HepG2 (cell line): Measurements from ENCODE around the gene BRCA1. TPM values are rescaled to one million over a fixed set of nuclear protein-coding genes. Genes with fewer than 3 reads are reported as not detected.

ENCODE experiments used
- CENPX ChIP-seq: sonication (generic); formaldehyde crosslinking; IDR thresholded peaks from 2 replicates; pipeline ENCODE4 v1.9.0; 2021; ENCODE audit warnings: mild to moderate bottlenecking, missing genetic modification reagents, moderate library complexity
- ELF4 ChIP-seq: sonication (generic); formaldehyde crosslinking; IDR thresholded peaks from 2 replicates; pipeline ENCODE4 v1.5.0; 2020; ENCODE audit warnings: missing genetic modification reagents, mild to moderate bottlenecking, moderate library complexity, borderline replicate concordance
- FOXM1 ChIP-seq: sonication (generic); formaldehyde crosslinking; IDR thresholded peaks from 2 replicates; pipeline ENCODE4 v1.5.0; 2020; ENCODE audit warnings: missing genetic modification reagents
- HBP1 ChIP-seq: IDR thresholded peaks from 2 replicates; pipeline ENCODE4 v1.6.1; 2016; ENCODE audit warnings: low read depth, control low read depth
- KAT7 ChIP-seq: IDR thresholded peaks from 2 replicates; pipeline ENCODE4 v1.6.1; 2018; ENCODE audit warnings: borderline replicate concordance, missing compliant biosample characterization
- KLF12 ChIP-seq: sonication (generic); formaldehyde crosslinking; IDR thresholded peaks from 2 replicates; pipeline ENCODE4 v1.4.0; 2020; ENCODE audit warnings: missing genetic modification reagents, borderline replicate concordance
- NCOA2 ChIP-seq: sonication (generic); formaldehyde crosslinking; IDR thresholded peaks from 2 replicates; pipeline ENCODE4 v1.8.0; 2022; ENCODE audit warnings: inconsistent platforms
- POLR2G ChIP-seq: fragments of 200-400 bp; formaldehyde crosslinking; IDR thresholded peaks from 2 replicates; pipeline ENCODE4 v1.6.1; 2018; ENCODE audit warnings: mild to moderate bottlenecking, low read depth, low read length, moderate library complexity
- RAD21 ChIP-seq: fragments of 450-650 bp; formaldehyde crosslinking; IDR thresholded peaks from 2 replicates; pipeline ENCODE4 v1.5.0; 2020; ENCODE audit warnings: mild to moderate bottlenecking
- SNRNP70 ChIP-seq: fragments of 200-400 bp; formaldehyde crosslinking; IDR thresholded peaks from 2 replicates; pipeline ENCODE4 v1.6.1; 2017; ENCODE audit warnings: mild to moderate bottlenecking, low read depth, low read length, moderate library complexity
- TAF15 ChIP-seq: fragments of 200-400 bp; formaldehyde crosslinking; IDR thresholded peaks from one replicate; pipeline ENCODE4 v1.6.1; 2018; ENCODE audit warnings: mild to moderate bottlenecking, low read depth, low read length; ENCODE audit not compliant: poor library complexity, severe bottlenecking
- YEATS2 ChIP-seq: sonication (generic); formaldehyde crosslinking; IDR thresholded peaks from 2 replicates; pipeline ENCODE4 v1.4.0; 2020; ENCODE audit warnings: missing genetic modification reagents, borderline replicate concordance
- ZBTB7B ChIP-seq: sonication (generic); formaldehyde crosslinking; IDR thresholded peaks from 2 replicates; pipeline ENCODE4 v1.4.0; 2020; ENCODE audit warnings: missing genetic modification reagents
- ZNF280B ChIP-seq: sonication (generic); formaldehyde crosslinking; IDR thresholded peaks from 2 replicates; pipeline ENCODE4 v1.5.0; 2020; ENCODE audit warnings: missing genetic modification reagents, mild to moderate bottlenecking, borderline replicate concordance
- ZNF3 ChIP-seq: IDR thresholded peaks from 2 replicates; pipeline ENCODE4 v1.7.0; 2017; ENCODE audit warnings: inconsistent platforms
- ZNF816 ChIP-seq: sonication (generic); formaldehyde crosslinking; IDR thresholded peaks from 2 replicates; pipeline ENCODE4 v1.8.0; 2022; ENCODE audit warnings: missing genetic modification reagents, mild to moderate bottlenecking, borderline replicate concordance
- ZNF878 ChIP-seq: sonication (generic); formaldehyde crosslinking; IDR thresholded peaks from 2 replicates; pipeline ENCODE4 v1.8.1; 2023; ENCODE audit warnings: mild to moderate bottlenecking, missing genetic modification reagents, moderate library complexity
- polyA plus RNA-seq, 8 experiments: library from polyadenylated mRNA; depleted of rRNA in 3 of 8; stranded (reverse) in 7 of 8; unstranded in 1 of 8; fragments of >200 nt; fragmentation: Illumina TruSeq in 4 of 8; extraction: Trizol in 4 of 8; gene quantifications; 2 replicates each; pipeline versions ENCODE4 v1.2.1 to v1.2.3, GENCODE V29; 2011 to 2016; ENCODE audit warnings: low read depth in 4 of 8, missing spikeins in 1 of 8, mixed read lengths in 1 of 8; ENCODE audit not compliant: insufficient read depth in 1 of 8
- total RNA-seq, 5 experiments: library from RNA; depleted of rRNA; stranded (reverse); fragments of >200 nt; fragmentation: Illumina TruSeq; extraction: Trizol; gene quantifications; 2 replicates each; pipeline ENCODE4 v1.2.3, GENCODE V29; 2016; ENCODE audit warnings: low read depth in 1 of 5
- TF ChIP-seq, protein P1 (sequence below): sonication (generic); formaldehyde crosslinking; IDR thresholded peaks from 2 replicates; pipeline ENCODE4 v1.5.1; 2020; ENCODE audit warnings: mild to moderate bottlenecking, missing genetic modification reagents
- TF ChIP-seq, protein P2 (sequence below): sonication (generic); formaldehyde crosslinking; IDR thresholded peaks from 2 replicates; pipeline ENCODE4 v1.5.1; 2020; ENCODE audit warnings: missing genetic modification reagents, mild to moderate bottlenecking, borderline replicate concordance

The BRCA1 gene
- total and polyA plus RNA-seq, 2 of the 13 experiments (the other 11 are each of a cell fraction or from before 2014, with no cell fraction given), result 13.3 to 37.5 TPM

GRCh38 chr17:43021741-43022512, 103.2 kb downstream of the BRCA1 start, which contains the start of gene VAT1 (continued):
- TF ChIP-seq CENPX (CRISPR knock-in tag) (no peak), POLR2G (peak; percentile 75), ZNF280B (CRISPR knock-in tag) (peak; percentile 93), ZBTB7B (peak; percentile 88; the same call in 1 of the 2 replicates), KLF12 (peak; percentile 83), HBP1 (peak; percentile 16; the same call in 1 of the 2 replicates), TAF15 (peak; percentile 65), ZNF878 (peak; percentile 50; the same call in 1 of the 2 replicates), RAD21 (CRISPR knock-in tag) (peak; percentile 45), ZNF816 (CRISPR knock-in tag) (peak; percentile 66; the same call in 1 of the 2 replicates), NCOA2 (no peak), SNRNP70 (no peak), KAT7 (peak; percentile 98), ZNF3 (no peak), FOXM1 (CRISPR knock-in tag) (0 out of 2 replicates have a peak, but pooled peaks have one; percentile 42), ELF4 (CRISPR knock-in tag) (0 out of 2 replicates have a peak, but pooled peaks have one; percentile 52), YEATS2 (CRISPR knock-in tag) (0 out of 2 replicates have a peak, but pooled peaks have one; percentile 29)
- TF ChIP-seq, protein P1, sequence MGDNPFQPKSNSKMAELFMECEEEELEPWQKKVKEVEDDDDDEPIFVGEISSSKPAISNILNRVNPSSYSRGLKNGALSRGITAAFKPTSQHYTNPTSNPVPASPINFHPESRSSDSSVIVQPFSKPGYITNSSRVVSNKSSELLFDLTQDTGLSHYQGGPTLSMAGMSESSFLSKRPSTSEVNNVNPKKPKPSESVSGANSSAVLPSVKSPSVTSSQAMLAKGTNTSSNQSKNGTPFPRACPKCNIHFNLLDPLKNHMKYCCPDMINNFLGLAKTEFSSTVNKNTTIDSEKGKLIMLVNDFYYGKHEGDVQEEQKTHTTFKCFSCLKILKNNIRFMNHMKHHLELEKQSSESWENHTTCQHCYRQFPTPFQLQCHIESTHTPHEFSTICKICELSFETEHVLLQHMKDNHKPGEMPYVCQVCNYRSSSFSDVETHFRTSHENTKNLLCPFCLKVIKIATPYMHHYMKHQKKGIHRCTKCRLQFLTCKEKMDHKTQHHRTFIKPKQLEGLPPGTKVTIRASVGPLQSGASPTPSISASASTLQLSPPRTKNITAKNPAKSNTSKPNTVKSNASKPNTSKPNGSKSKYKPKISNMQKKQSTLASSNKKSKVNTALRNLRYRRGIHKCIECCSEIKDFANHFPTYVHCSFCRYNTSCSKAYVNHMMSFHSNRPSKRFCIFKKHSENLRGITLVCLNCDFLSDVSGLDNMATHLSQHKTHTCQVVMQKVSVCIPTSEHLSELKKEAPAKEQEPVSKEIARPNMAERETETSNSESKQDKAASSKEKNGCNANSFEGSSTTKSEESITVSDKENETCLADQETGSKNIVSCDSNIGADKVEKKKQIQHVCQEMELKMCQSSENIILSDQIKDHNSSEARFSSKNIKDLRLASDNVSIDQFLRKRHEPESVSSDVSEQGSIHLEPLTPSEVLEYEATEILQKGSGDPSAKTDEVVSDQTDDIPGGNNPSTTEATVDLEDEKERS, result 0 out of 2 replicates have a peak, but pooled peaks have one; percentile 18
- TF ChIP-seq, protein P2, sequence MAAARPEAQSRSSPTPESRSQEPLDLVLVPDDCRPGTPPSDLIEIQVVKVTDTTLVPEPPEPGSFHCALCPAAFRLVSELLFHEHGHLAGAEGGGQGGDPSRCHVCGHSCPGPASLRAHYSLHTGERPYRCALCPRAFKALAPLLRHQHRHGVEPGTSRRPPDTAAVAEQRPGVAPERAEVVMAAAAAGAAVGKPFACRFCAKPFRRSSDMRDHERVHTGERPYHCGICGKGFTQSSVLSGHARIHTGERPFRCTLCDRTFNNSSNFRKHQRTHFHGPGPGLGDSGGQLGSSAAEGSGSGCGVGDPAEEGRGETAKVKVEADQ (CRISPR knock-in tag), result 0 out of 2 replicates have a peak, but pooled peaks have one; percentile 67
